BE2C (cell line): ENCODE results near the gene TMEM176B.

Experiments used
- DNase-seq: peaks from one replicate; pipeline ENCODE4 v3.0.0-alpha.2; 2020
- H3K27me3 ChIP-seq: fragments of 250-450 bp; sonication (Bioruptor Pico); 2 replicates; pipeline ENCODE4 v1.5.1; 2020; ENCODE audit warnings: mild to moderate bottlenecking
- H3K36me3 ChIP-seq: fragments of 250-450 bp; sonication (Bioruptor Pico); 2 replicates; pipeline ENCODE4 v1.5.1; 2020; ENCODE audit warnings: mild to moderate bottlenecking
- H3K4me1 ChIP-seq: fragments of 250-450 bp; sonication (Bioruptor Pico); 2 replicates; pipeline ENCODE4 v1.5.1; 2020
- H3K4me3 ChIP-seq: 2 replicates; pipeline ENCODE4 v1.5.1; 2011; ENCODE audit warnings: low read depth, low read length
- H3K9me3 ChIP-seq: fragments of 250-450 bp; sonication (Bioruptor Pico); 2 replicates; pipeline ENCODE4 v1.5.1; 2020
- TF ChIP-seq, protein P1 (sequence below): IDR thresholded peaks from 2 replicates; pipeline ENCODE4 v1.5.1; 2012; ENCODE audit warnings: mild to moderate bottlenecking, low read depth, low read length

The TMEM176B gene

DNA sequence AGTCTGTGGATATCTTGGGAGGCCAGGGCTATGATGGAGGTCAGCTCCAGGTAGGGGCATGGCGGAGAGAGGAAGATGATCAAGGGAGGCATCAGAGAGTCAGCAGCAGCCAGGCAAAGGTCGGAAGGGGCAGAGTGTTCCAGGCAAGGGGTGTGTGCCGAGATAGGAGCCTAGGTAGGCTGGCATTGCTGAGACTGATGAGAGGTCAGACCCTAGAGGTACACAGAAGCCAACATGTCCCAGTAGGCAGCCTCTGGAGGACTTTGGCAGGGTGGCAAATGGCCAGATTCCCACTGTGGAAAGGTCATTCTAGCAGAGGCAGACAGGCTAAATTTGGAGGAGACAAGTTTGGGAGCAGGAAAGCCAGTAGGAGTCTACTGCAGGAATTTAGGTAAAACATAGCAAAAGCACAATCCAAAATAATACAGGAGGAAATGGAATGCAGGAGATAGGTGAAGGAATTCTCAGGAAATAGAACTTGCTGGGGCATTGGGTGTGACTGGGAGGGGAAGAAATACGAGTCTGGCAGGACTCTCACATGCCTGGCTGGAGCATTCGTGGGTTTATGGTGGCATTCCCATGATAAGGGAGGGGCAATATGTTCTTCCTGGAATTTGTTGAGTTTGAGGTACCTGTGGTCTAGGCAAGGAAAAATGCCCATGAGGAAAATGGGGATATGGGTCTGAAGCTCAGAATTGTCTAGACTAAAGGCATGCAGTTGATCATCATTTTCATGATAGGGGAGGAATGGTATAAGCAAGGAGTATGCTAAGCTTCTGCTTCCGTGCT lies 26.1 kb upstream of the TMEM176B start:
- Histone ChIP-seq H3K9me3 (no peaks in the 10 kb centered on the region), H3K4me3 (no peak overlapping the region), H3K36me3 (no peaks in the 10 kb centered on the region; the same call in 1 of the 2 replicates), H3K27me3 (no peaks in the 10 kb centered on the region), H3K4me1 (no peaks in the 10 kb centered on the region)
- TF ChIP-seq, protein P1, sequence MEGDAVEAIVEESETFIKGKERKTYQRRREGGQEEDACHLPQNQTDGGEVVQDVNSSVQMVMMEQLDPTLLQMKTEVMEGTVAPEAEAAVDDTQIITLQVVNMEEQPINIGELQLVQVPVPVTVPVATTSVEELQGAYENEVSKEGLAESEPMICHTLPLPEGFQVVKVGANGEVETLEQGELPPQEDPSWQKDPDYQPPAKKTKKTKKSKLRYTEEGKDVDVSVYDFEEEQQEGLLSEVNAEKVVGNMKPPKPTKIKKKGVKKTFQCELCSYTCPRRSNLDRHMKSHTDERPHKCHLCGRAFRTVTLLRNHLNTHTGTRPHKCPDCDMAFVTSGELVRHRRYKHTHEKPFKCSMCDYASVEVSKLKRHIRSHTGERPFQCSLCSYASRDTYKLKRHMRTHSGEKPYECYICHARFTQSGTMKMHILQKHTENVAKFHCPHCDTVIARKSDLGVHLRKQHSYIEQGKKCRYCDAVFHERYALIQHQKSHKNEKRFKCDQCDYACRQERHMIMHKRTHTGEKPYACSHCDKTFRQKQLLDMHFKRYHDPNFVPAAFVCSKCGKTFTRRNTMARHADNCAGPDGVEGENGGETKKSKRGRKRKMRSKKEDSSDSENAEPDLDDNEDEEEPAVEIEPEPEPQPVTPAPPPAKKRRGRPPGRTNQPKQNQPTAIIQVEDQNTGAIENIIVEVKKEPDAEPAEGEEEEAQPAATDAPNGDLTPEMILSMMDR, result no peak
- DNase-seq, result no peak

DNA sequence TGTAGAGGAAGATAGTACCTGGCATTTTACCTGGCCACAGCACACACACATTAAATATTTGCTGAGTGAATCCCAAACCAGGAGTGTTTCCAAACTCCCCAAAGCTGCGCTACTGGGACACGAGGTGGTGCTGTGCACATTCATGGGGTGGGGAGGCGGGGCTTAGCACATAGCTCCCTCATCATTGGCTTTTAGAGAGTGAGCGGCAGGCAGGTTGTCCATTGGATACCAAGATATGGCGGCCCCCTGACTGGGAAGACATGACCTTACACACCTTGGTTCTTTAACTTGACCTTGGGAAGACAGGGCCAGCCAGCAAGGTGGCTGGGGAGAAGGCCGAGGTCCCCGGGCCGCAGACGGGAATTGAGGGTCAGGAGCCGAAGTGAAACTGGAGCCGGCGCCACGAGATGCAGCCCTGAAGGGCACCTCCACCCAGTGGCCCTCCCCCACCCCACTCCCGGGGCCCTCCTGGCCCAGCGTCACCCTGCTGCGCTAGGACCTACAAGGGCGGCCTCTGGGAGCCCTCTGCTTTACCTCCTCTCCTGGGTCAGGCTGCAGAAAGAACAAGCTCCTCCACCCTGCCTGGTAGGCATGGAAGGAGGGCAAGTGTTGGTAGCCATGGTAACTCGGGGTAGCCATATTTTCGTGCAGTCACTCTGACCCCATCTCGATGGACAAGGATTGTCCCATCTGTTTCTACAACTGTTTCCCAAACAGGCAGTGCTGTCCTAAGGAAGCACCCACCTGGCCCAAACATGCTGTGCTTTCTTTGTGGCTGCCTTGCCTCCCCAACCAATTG lies 24.4 kb upstream of the TMEM176B start:
- H3K4me1 ChIP-seq, result no peaks in the 10 kb centered on the region
- TF ChIP-seq, protein P1, result no peak
- H3K36me3 ChIP-seq, result no peaks in the 10 kb centered on the region; the same call in 1 of the 2 replicates
- no peak overlapping the region for H3K4me3 ChIP-seq
- no peak for DNase-seq
- no peaks in the 10 kb centered on the region for H3K9me3 ChIP-seq
- no peaks in the 10 kb centered on the region for H3K27me3 ChIP-seq

DNA sequence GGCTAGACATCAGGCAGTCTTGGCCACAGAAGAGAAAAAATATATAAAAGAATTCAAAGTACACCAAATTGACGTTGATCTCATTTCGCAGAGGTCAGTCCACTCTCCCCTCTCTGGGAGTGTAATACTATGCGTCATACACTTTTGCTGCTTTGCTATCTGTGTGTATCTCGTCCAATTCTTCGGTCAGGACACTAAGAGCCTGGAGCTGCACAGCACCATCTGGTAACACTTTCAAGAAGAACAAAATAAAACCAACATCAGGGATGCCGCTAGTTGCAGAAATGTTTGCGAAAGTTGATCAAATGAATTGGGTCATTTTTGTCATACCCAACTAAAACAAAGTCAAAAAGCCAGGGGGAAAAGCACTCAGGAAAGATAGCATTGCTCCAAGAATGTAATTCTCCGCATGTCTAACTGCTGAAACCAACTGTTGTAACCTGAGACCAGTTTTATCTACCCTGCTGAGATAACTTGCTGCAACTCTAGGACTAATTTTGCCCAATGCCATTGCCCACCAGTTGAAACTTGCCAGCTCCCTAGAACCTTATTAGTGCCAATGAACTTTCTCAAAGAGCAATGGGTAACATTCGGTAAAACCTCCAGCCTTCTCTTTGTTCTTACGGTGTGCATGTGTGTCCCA lies 23.4 kb upstream of the TMEM176B start:
- DNase-seq, result no peak
- no peaks in the 10 kb centered on the region for H3K27me3 ChIP-seq
- TF ChIP-seq, protein P1, result no peak
- H3K9me3 ChIP-seq, result no peaks in the 10 kb centered on the region
- H3K4me3 ChIP-seq, result no peak overlapping the region
- H3K36me3 ChIP-seq, result no peaks in the 10 kb centered on the region; the same call in 1 of the 2 replicates
- no peaks in the 10 kb centered on the region for H3K4me1 ChIP-seq

GRCh38 chr7:150823043-150823442 lies 22.9 kb upstream of the TMEM176B start:
- no peak overlapping the region for H3K4me3 ChIP-seq
- no peaks in the 10 kb centered on the region for H3K27me3 ChIP-seq
- DNase-seq, result no peak
- TF ChIP-seq, protein P1, result no peak
- H3K4me1 ChIP-seq, result no peaks in the 10 kb centered on the region
- H3K36me3 ChIP-seq, result no peaks in the 10 kb centered on the region
- H3K9me3 ChIP-seq, result no peaks in the 10 kb centered on the region

DNA sequence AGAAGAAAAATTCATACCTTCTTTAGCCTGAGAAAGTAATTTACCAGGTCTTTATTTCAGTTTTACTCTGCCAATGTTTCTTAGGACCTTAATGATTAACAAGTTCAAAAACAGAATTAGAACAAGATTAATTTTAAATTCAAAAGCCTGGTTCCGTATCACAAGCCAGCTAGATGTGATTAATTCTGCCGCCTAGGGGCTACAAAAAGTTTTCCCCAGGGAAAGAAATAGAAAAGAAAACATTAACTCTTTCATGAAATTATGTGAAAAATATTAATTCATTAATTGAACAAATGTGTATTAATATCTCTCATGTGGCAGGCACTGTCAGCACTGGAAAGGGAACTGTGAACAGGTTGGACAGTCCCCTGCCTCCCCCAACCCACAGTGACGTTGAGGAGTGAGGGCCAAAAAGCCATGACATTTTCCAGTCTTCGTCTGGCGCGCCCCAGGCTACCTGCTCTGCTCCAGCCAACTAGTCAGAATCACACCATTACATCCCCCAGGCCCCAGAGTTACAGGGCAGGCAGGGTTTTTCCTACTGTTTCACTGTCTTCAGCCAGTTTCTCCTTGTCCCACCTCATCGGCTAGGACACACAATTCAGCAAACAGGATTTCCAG lies 20.5 kb upstream of the TMEM176B start:
- Histone ChIP-seq H3K4me1 (no peaks in the 10 kb centered on the region), H3K36me3 (no peaks in the 10 kb centered on the region), H3K4me3 (no peak overlapping the region), H3K27me3 (no peaks in the 10 kb centered on the region), H3K9me3 (no peaks in the 10 kb centered on the region)
- TF ChIP-seq, protein P1, result 0 out of 2 replicates have a peak, but pooled peaks have one; percentile 4
- DNase-seq, result peak; percentile 46
